Thoracic aorta endothelial cell (primary cell): ENCODE data around the gene GGA2. TPM values are rescaled to one million over a fixed set of nuclear protein-coding genes. Genes with fewer than 3 reads are reported as not detected.

ENCODE experiments used
- small RNA-seq: library from RNA; depleted of rRNA; stranded (forward); fragments of <200 nt; gene quantifications from one replicate; pipeline ENCODE3, GENCODE V24; 2012
- total RNA-seq: library from RNA; depleted of rRNA; stranded (reverse); fragments of >200 nt; gene quantifications from 2 replicates; pipeline ENCODE4 v1.2.3, GENCODE V29; 2012

Gene GGA2, protein sequence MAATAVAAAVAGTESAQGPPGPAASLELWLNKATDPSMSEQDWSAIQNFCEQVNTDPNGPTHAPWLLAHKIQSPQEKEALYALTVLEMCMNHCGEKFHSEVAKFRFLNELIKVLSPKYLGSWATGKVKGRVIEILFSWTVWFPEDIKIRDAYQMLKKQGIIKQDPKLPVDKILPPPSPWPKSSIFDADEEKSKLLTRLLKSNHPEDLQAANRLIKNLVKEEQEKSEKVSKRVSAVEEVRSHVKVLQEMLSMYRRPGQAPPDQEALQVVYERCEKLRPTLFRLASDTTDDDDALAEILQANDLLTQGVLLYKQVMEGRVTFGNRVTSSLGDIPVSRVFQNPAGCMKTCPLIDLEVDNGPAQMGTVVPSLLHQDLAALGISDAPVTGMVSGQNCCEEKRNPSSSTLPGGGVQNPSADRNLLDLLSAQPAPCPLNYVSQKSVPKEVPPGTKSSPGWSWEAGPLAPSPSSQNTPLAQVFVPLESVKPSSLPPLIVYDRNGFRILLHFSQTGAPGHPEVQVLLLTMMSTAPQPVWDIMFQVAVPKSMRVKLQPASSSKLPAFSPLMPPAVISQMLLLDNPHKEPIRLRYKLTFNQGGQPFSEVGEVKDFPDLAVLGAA
- 45.5 and 56.6 TPM in 2 replicates for total RNA-seq

DNA sequence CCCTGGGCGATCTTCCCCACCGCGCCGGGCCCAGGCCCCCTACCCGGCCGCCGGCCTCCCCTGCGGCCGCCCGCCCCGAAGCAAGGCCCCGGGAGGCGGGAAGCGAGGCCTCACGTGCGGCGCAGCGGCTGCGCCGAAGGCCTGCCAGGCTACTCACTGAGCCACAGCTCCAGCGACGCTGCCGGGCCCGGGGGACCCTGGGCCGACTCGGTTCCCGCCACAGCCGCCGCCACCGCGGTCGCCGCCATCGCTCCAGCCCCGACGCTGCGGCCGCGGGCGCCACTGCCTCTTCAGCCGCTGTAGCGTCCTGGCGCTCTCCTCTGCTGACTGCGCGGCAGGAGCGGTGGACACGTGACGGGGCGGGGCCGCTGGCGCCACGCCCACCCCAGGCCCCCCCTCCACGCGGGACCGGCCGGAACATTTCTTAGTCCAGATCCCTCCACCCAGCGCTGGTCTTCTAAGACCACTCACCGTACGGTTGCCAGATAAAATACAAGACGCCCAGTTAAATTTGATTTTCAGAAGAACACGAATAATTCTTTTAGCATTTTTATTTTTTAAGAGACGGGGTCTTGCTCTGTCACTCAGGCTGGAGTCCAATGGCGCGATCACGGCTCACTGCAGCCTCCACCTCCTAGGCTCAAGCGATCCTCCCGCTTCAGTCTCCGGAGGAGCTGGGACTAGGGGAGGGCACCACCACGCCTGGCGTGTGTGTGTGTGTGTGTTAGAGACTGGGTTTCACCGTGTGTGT is at the start of gene GGA2:
Gene GGA2 (minus strand): TSS at position 331 of the 751 bp plus-strand sequence. CDS start 83 bp downstream, at position 248.

DNA sequence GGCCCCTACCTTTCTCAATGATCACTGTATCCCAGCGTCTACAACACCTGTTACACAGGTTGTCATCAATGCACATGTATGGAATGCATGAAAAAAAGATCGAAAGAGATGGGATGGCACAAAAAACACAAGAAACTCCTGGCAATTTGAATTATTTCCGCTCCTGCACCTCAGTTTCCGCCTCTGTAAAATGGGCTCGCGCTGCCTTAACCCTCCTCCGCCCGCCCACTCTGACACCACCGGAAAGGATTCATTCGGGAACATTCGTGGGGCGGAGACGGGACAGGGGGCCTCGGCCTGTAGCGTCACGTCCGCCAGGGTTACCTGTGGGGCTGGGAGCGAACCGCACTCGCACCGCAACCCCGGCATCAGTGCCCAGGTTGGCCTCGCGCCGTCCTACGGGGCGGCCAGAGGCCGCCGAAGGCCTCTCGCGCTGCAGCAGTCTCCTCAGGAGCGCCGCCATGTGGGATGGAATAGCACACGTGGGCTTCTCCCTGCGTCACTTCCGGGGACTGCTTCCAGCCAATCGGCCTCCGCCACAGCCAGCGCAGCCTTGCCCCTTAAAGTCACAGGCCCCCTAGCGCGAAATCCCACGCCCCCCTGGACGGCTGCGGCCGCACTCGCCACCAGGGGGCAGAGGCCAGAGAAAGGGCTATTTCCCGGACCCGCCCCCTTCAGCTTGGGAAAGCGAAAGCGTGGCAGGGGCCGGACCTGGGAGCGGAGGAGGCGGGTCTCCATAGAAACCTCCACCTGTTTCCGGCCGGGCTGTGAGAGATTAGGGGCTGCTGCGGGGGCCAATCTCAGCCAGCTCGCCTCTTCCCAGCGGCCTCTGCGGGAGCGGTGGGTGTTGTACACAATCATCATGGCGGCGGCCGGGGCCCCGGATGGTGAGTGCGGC is 46.8 kb upstream of the GGA2 start, which contains the start of the genes EARS2 and UBFD1:
Gene EARS2 (minus strand): TSS at position 470 of the 898 bp plus-strand sequence. CDS start 7 bp downstream, at position 463.
Gene UBFD1 (plus strand): TSS at position 847 of the 898 bp plus-strand sequence. CDS start 16 bp downstream, at position 863.

GRCh38 chr16:23452572-23453337 is 57.5 kb downstream of the GGA2 start, which contains the start of gene COG7:
Gene COG7, minus strand, starts transcription at chr16:23453189. Its CDS starts 195 bp downstream, at chr16:23452994.

Small RNA genes within 50 kb of the gene (small RNA-seq; reads per million reads assigned to genes)
- not detected for gene RF00072

Other genes starting within 250 kb of the GGA2 start
- gene SCNN1B, start 208.2 kb downstream of the GGA2 start, total RNA-seq = not detected in 2 replicates
- gene COG7, start 57.3 kb downstream of the GGA2 start, total RNA-seq = 16.2 and 17.6 TPM in 2 replicates
- 19.1 and 19.5 TPM in 2 replicates for gene EARS2, start 46.9 kb upstream of the GGA2 start, total RNA-seq
- 56.4 and 99.2 TPM in 2 replicates for gene UBFD1, start 47.2 kb upstream of the GGA2 start, total RNA-seq
- 140 and 167 TPM in 2 replicates for gene NDUFAB1, start 85.8 kb upstream of the GGA2 start, total RNA-seq
- gene PALB2, start 130.8 kb upstream of the GGA2 start, total RNA-seq = 18.5 and 25.0 TPM in 2 replicates
- 68.1 and 71.5 TPM in 2 replicates for gene DCTN5, start 131.0 kb upstream of the GGA2 start, total RNA-seq
- 44.0 and 82.6 TPM in 2 replicates for gene PLK1, start 168.4 kb upstream of the GGA2 start, total RNA-seq
- not detected in 2 replicates for gene ERN2, start 202.7 kb upstream of the GGA2 start, total RNA-seq
- gene CHP2, start 244.5 kb upstream of the GGA2 start, total RNA-seq = not detected in 2 replicates